ENCODE results near the gene NUCKS1.

NUCKS1 gene

DNA sequence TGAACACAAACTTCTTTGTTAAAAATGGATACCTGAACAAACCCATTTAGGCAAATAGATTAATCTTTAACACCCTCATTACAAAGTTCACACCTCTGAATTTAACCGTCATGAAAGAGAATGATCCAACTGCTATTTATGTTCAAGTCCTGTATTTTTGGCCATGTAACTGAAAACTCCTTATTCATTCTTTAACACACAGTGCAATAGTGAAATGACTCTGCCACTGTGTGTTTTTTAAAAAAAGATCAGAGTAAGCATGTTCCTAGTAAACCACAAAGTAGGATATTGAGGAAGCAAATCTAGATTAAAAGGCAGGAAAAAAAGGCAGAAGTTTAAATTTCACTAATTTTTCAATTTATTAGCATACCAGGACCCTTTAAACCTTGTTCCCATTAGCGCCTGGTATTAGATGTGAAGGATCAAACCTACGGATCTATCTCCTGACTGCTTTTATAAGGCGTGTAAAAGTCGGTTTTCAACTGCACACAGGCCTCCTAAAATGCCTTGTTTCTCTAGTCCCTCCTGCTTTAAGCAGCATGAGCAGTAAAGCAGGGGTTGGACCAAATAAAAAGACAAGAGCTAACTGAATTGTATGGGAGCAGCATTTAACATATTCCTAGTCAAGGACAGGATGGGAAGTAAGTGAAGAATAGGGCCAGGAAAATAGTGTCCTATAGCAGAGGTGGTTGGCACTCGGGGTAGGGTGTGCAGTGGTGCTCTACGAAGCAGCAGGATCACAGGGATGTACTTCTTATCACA, 33.4 kb downstream of the NUCKS1 start:
- Histone ChIP-seq H3K4me1 (ENCODE audit: control insufficient read depth, insufficient read depth, low read length) (peaks cover 21% of the 10 kb centered on the region), H3K9ac (ENCODE audit: low read length) (no peak overlapping the region), H3K9me3 (ENCODE audit: control insufficient read depth, low read length) (no peaks in the 10 kb centered on the region), H3K27me3 (ENCODE audit: control insufficient read depth, insufficient read depth, low read length) (no peaks in the 10 kb centered on the region), H3K4me3 (ENCODE audit: low read length) (no peak overlapping the region), H3K36me3 (ENCODE audit: control insufficient read depth, insufficient read depth, low read length) (peaks cover 4% of the 10 kb centered on the region)

- Histone ChIP-seq H3K36me3 (ENCODE audit: control insufficient read depth, insufficient read depth, low read length) (peaks cover 4% of the 10 kb centered on the region), H3K9me3 (ENCODE audit: control insufficient read depth, low read length) (no peaks in the 10 kb centered on the region), H3K9ac (ENCODE audit: low read length) (no peak overlapping the region)
These were observed 34.4 kb downstream of the NUCKS1 start for GRCh38 chr1:205715628-205716027.

GRCh38 chr1:205714906-205715246, 35.1 kb downstream of the NUCKS1 start:
- H3K27me3 ChIP-seq (ENCODE audit: control insufficient read depth, insufficient read depth, low read length) = no peaks in the 10 kb centered on the region
- no peak overlapping the region for H3K4me3 ChIP-seq (ENCODE audit: low read length)
- no peaks in the 10 kb centered on the region for H3K9me3 ChIP-seq (ENCODE audit: control insufficient read depth, low read length)
- no peak overlapping the region for H3K9ac ChIP-seq (ENCODE audit: low read length)
- peaks cover 31% of the 10 kb centered on the region for H3K4me1 ChIP-seq (ENCODE audit: control insufficient read depth, insufficient read depth, low read length)
- peaks cover 4% of the 10 kb centered on the region for H3K36me3 ChIP-seq (ENCODE audit: control insufficient read depth, insufficient read depth, low read length)

More at GRCh38 chr1:205715628-205716027, 34.4 kb downstream of the NUCKS1 start:
- peaks cover 29% of the 10 kb centered on the region for H3K4me1 ChIP-seq (ENCODE audit: control insufficient read depth, insufficient read depth, low read length)
- H3K4me3 ChIP-seq (ENCODE audit: low read length) = no peak overlapping the region
- H3K27me3 ChIP-seq (ENCODE audit: control insufficient read depth, insufficient read depth, low read length) = no peaks in the 10 kb centered on the region

- H3K9ac ChIP-seq (ENCODE audit: low read length) = no peak overlapping the region
- H3K4me3 ChIP-seq (ENCODE audit: low read length) = no peak overlapping the region
- no peaks in the 10 kb centered on the region for H3K9me3 ChIP-seq (ENCODE audit: control insufficient read depth, low read length)
- peaks cover 31% of the 10 kb centered on the region for H3K4me1 ChIP-seq (ENCODE audit: control insufficient read depth, insufficient read depth, low read length)
- H3K27me3 ChIP-seq (ENCODE audit: control insufficient read depth, insufficient read depth, low read length) = no peaks in the 10 kb centered on the region
- peaks cover 4% of the 10 kb centered on the region for H3K36me3 ChIP-seq (ENCODE audit: control insufficient read depth, insufficient read depth, low read length)
These were observed 35.6 kb downstream of the NUCKS1 start for GRCh38 chr1:205714190-205714905.

- Histone ChIP-seq H3K4me1 (ENCODE audit: control insufficient read depth, insufficient read depth, low read length) (peaks cover 24% of the 10 kb centered on the region), H3K27me3 (ENCODE audit: control insufficient read depth, insufficient read depth, low read length) (no peaks in the 10 kb centered on the region), H3K36me3 (ENCODE audit: control insufficient read depth, insufficient read depth, low read length) (no peaks in the 10 kb centered on the region), H3K9ac (ENCODE audit: low read length) (no peak overlapping the region), H3K9me3 (ENCODE audit: control insufficient read depth, low read length) (no peaks in the 10 kb centered on the region), H3K4me3 (ENCODE audit: low read length) (no peak overlapping the region)
These were observed 38.6 kb downstream of the NUCKS1 start for GRCh38 chr1:205711105-205712048.

GRCh38 chr1:205710201-205711062, 39.5 kb downstream of the NUCKS1 start:
- no peak overlapping the region for H3K9ac ChIP-seq (ENCODE audit: low read length)

DNA sequence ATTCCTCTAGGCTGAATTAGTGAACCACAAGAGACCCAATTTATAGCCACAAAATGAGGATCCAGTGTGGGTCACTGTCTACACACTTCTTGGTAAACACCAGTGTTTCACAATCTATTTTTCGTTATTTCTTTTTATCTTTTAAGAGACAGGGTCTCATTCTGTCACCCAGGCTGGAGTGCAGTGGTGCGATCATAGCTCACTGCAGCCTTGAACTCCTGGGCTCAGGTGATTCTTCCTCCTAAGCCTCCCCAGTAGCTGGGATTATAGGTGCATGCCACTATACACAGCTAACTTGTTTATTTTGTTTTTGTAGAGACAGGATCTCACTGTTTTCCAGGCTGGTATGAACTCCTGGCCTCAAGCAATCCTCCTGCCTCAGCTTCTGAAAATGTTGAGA, 40.3 kb downstream of the NUCKS1 start:
- no peaks in the 10 kb centered on the region for H3K36me3 ChIP-seq (ENCODE audit: control insufficient read depth, insufficient read depth, low read length)
- no peaks in the 10 kb centered on the region for H3K27me3 ChIP-seq (ENCODE audit: control insufficient read depth, insufficient read depth, low read length)
- H3K4me3 ChIP-seq (ENCODE audit: low read length) = no peak overlapping the region
- H3K4me1 ChIP-seq (ENCODE audit: control insufficient read depth, insufficient read depth, low read length) = peaks cover 15% of the 10 kb centered on the region
- H3K9me3 ChIP-seq (ENCODE audit: control insufficient read depth, low read length) = no peaks in the 10 kb centered on the region
- H3K9ac ChIP-seq (ENCODE audit: low read length) = no peak overlapping the region

More at GRCh38 chr1:205710201-205711062, 39.5 kb downstream of the NUCKS1 start:
- no peak overlapping the region for H3K4me3 ChIP-seq (ENCODE audit: low read length)
- no peaks in the 10 kb centered on the region for H3K9me3 ChIP-seq (ENCODE audit: control insufficient read depth, low read length)
- no peaks in the 10 kb centered on the region for H3K36me3 ChIP-seq (ENCODE audit: control insufficient read depth, insufficient read depth, low read length)
- peaks cover 15% of the 10 kb centered on the region for H3K4me1 ChIP-seq (ENCODE audit: control insufficient read depth, insufficient read depth, low read length)
- no peaks in the 10 kb centered on the region for H3K27me3 ChIP-seq (ENCODE audit: control insufficient read depth, insufficient read depth, low read length)

GRCh38 chr1:205709059-205709398, 41.0 kb downstream of the NUCKS1 start:
- H3K9me3 ChIP-seq (ENCODE audit: control insufficient read depth, low read length) = no peaks in the 10 kb centered on the region
- no peaks in the 10 kb centered on the region for H3K27me3 ChIP-seq (ENCODE audit: control insufficient read depth, insufficient read depth, low read length)
- H3K4me1 ChIP-seq (ENCODE audit: control insufficient read depth, insufficient read depth, low read length) = peaks cover 15% of the 10 kb centered on the region
- H3K36me3 ChIP-seq (ENCODE audit: control insufficient read depth, insufficient read depth, low read length) = no peaks in the 10 kb centered on the region
- H3K4me3 ChIP-seq (ENCODE audit: low read length) = no peak overlapping the region
- H3K9ac ChIP-seq (ENCODE audit: low read length) = no peak overlapping the region

- H3K9me3 ChIP-seq (ENCODE audit: control insufficient read depth, low read length) = no peaks in the 10 kb centered on the region
- H3K4me3 ChIP-seq (ENCODE audit: low read length) = no peak overlapping the region
- H3K4me1 ChIP-seq (ENCODE audit: control insufficient read depth, insufficient read depth, low read length) = peaks cover 26% of the 10 kb centered on the region
- no peaks in the 10 kb centered on the region for H3K36me3 ChIP-seq (ENCODE audit: control insufficient read depth, insufficient read depth, low read length)
- H3K9ac ChIP-seq (ENCODE audit: low read length) = no peak overlapping the region
- H3K27me3 ChIP-seq (ENCODE audit: control insufficient read depth, insufficient read depth, low read length) = no peaks in the 10 kb centered on the region
These were observed 43.1 kb downstream of the NUCKS1 start for GRCh38 chr1:205706601-205707502.

DNA sequence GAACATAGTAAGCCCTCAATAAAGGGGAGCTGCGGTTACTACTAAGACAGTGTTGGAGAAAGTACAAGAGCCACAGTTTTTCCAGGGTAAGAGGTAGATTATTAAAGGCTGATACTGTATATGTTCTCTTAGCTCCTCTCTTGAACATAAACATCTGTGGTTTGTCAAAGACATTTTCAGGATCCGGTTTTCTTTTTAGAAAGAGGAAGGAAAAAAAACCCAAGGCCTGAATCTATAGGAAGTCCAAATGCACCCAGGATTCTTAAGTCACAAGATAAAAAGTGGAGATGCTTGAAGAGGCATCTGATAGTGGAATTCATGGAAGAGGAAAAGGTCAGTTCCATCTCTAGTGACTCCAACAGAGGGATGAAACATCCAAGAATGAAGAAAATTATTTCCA, 45.1 kb downstream of the NUCKS1 start:
- no peaks in the 10 kb centered on the region for H3K36me3 ChIP-seq (ENCODE audit: control insufficient read depth, insufficient read depth, low read length)
- H3K27me3 ChIP-seq (ENCODE audit: control insufficient read depth, insufficient read depth, low read length) = no peaks in the 10 kb centered on the region
- no peaks in the 10 kb centered on the region for H3K9me3 ChIP-seq (ENCODE audit: control insufficient read depth, low read length)
- H3K4me3 ChIP-seq (ENCODE audit: low read length) = no peak overlapping the region
- no peak overlapping the region for H3K9ac ChIP-seq (ENCODE audit: low read length)
- H3K4me1 ChIP-seq (ENCODE audit: control insufficient read depth, insufficient read depth, low read length) = peaks cover 22% of the 10 kb centered on the region

Measured in mucosa of stomach (tissue), 1 donor.